ENCODE measurements around the gene SPN. TPM values are rescaled to one million over a fixed set of nuclear protein-coding genes. Genes with fewer than 3 reads are reported as not detected.
A peak's percentile ranks its signal among the peaks of the same experiment; 100 is the strongest.
"Not testable (repeated sequence)": the region's sequence is repeated elsewhere in the genome, so short reads cannot be mapped to it uniquely, and the experiment has no call there.

The SPN gene
- 0.87 TPM for total RNA-seq
- long read RNA-seq: 0 reads

- ATAC-seq (no peak), DNase-seq (no peak)
- intact Hi-C loops (cut with micrococcal nuclease): no loop called here
Measured at GRCh38 chr16:29663016-29663806, at the start of gene SPN. Gene SPN, plus strand, starts transcription at chr16:29663247. Its CDS starts 482 bp downstream, at chr16:29663729.

- peak; percentile 92 for DNase-seq
- intact Hi-C loops (cut with micrococcal nuclease): not testable (repeated sequence)
- ATAC-seq: peak; percentile 90
Measured at GRCh38 chr16:29613307-29614057, 49.6 kb upstream of the SPN start.

GRCh38 chr16:29614691-29615314, 48.2 kb upstream of the SPN start:
- DNase-seq; ATAC-seq; intact Hi-C loops (cut with micrococcal nuclease): not testable (repeated sequence)

GRCh38 chr16:29616127-29616526, 46.9 kb upstream of the SPN start:
- DNase-seq; intact Hi-C loops (cut with micrococcal nuclease); ATAC-seq: not testable (repeated sequence)

GRCh38 chr16:29620591-29620990, 42.5 kb upstream of the SPN start:
- intact Hi-C loops (cut with micrococcal nuclease); DNase-seq: not testable (repeated sequence)
- peak; percentile 34 for ATAC-seq

- DNase-seq; ATAC-seq; intact Hi-C loops (cut with micrococcal nuclease): not testable (repeated sequence)
Measured at GRCh38 chr16:29622738-29623137, 40.3 kb upstream of the SPN start.

GRCh38 chr16:29623253-29623652, 39.8 kb upstream of the SPN start:
- DNase-seq; intact Hi-C loops (cut with micrococcal nuclease); ATAC-seq: not testable (repeated sequence)

GRCh38 chr16:29625114-29625513, 37.9 kb upstream of the SPN start:
- ATAC-seq: peak; percentile 58
- DNase-seq; intact Hi-C loops (cut with micrococcal nuclease): not testable (repeated sequence)

- intact Hi-C loops (cut with micrococcal nuclease): not testable (repeated sequence)
- peak; percentile 30 for ATAC-seq
Measured at GRCh38 chr16:29626778-29627331, 36.2 kb upstream of the SPN start.

GRCh38 chr16:29627661-29628075, 35.4 kb upstream of the SPN start:
- ATAC-seq; intact Hi-C loops (cut with micrococcal nuclease); DNase-seq: not testable (repeated sequence)

More at GRCh38 chr16:29626778-29627331, 36.2 kb upstream of the SPN start:
- DNase-seq: not testable (repeated sequence)

GRCh38 chr16:29628707-29629106, 34.3 kb upstream of the SPN start:
- DNase-seq; ATAC-seq; intact Hi-C loops (cut with micrococcal nuclease): not testable (repeated sequence)

- ATAC-seq; intact Hi-C loops (cut with micrococcal nuclease); DNase-seq: not testable (repeated sequence)
Measured at GRCh38 chr16:29629318-29629717, 33.7 kb upstream of the SPN start.

GRCh38 chr16:29631658-29632057, 31.4 kb upstream of the SPN start:
- intact Hi-C loops (cut with micrococcal nuclease); ATAC-seq; DNase-seq: not testable (repeated sequence)

GRCh38 chr16:29635902-29636301, 27.1 kb upstream of the SPN start:
- DNase-seq, ATAC-seq: not testable (repeated sequence)

GRCh38 chr16:29636368-29636767, 26.7 kb upstream of the SPN start:
- ATAC-seq; DNase-seq; intact Hi-C loops (cut with micrococcal nuclease): not testable (repeated sequence)

More at GRCh38 chr16:29635902-29636301, 27.1 kb upstream of the SPN start:
- intact Hi-C loops (cut with micrococcal nuclease): not testable (repeated sequence)

GRCh38 chr16:29638751-29639150, 24.3 kb upstream of the SPN start:
- DNase-seq; intact Hi-C loops (cut with micrococcal nuclease); ATAC-seq: not testable (repeated sequence)

- DNase-seq (no peak), ATAC-seq (no peak)
- intact Hi-C loops (cut with micrococcal nuclease): no loop called here
Measured at GRCh38 chr16:29641561-29641960, 21.5 kb upstream of the SPN start.

- DNase-seq (no peak), ATAC-seq (no peak)
- intact Hi-C loops (cut with micrococcal nuclease): no loop called here
Measured at GRCh38 chr16:29643596-29643995, 19.5 kb upstream of the SPN start.

GRCh38 chr16:29644338-29644857, 18.6 kb upstream of the SPN start:
- ATAC-seq (peak; percentile 12), DNase-seq (no peak)
- intact Hi-C loops (cut with micrococcal nuclease): no loop called here
